GM12878 (cell line): ENCODE measurements around the gene GOLGA6L7.

ENCODE experiments used
- TAF1 ChIP-seq: IDR thresholded peaks from 2 replicates; pipeline ENCODE4 v1.6.1; 2011; ENCODE audit warnings: mild to moderate bottlenecking, low read depth, low read length, borderline replicate concordance
- TF ChIP-seq, protein P1 (sequence below), 3 experiments: IDR thresholded peaks in 2 of 3; conservative IDR thresholded peaks in 1 of 3; 2 replicates each; pipeline ENCODE4 v1.5.1; 2011; ENCODE audit warnings: low read depth in 3 of 3, low read length in 3 of 3, mild to moderate bottlenecking in 3 of 3, control low read depth in 2 of 3, moderate library complexity in 2 of 3, inconsistent platforms in 1 of 3, mixed read lengths in 1 of 3; ENCODE audit not compliant: control insufficient read depth in 2 of 3, insufficient read depth in 1 of 3; ENCODE audit errors: extremely low read depth in 1 of 3

DNA sequence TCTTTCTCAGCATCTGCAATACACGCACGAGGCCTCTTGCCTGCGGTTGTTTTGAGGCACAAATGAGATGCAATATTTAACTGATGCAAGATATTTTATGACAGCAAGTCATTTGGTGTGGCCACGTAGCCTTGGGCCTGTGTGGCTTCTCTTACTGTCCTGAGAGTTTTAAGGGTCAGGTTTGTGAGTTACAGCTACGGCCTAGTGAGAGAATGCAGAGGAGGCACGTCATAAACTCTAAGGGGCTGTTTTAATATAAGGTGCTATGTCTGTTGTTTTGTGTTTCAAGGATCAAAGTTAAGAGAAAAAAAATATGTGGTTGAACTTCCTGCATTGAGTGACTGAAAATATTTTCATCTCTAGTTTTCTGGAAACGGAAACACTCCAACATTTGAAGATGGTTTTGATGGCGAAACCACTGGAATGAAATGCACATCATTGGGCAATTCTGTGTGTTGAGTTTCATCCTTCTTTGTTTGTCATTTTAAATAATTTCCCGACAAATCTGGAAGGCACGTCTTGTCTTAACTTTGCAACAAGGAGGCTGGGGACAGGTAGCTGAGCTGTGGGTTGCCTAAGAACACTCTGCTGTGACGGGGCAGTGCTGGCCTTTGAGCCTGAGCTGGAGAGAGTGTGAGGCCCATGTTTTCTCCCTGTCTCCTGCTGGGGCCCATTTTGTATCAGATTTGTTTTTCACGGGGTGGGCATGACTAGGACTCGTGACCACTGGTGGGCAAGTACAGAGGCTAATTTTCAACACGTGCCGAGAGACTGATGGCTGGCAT is 42.5 kb upstream of the GOLGA6L7 start:
- TF ChIP-seq, protein P1, sequence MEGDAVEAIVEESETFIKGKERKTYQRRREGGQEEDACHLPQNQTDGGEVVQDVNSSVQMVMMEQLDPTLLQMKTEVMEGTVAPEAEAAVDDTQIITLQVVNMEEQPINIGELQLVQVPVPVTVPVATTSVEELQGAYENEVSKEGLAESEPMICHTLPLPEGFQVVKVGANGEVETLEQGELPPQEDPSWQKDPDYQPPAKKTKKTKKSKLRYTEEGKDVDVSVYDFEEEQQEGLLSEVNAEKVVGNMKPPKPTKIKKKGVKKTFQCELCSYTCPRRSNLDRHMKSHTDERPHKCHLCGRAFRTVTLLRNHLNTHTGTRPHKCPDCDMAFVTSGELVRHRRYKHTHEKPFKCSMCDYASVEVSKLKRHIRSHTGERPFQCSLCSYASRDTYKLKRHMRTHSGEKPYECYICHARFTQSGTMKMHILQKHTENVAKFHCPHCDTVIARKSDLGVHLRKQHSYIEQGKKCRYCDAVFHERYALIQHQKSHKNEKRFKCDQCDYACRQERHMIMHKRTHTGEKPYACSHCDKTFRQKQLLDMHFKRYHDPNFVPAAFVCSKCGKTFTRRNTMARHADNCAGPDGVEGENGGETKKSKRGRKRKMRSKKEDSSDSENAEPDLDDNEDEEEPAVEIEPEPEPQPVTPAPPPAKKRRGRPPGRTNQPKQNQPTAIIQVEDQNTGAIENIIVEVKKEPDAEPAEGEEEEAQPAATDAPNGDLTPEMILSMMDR (IDR thresholded peaks at IDR 0.05 in 2 of 3, conservative IDR thresholded peaks at IDR 0.05 in 1 of 3; ENCODE audit: control insufficient read depth in 2 of 3, extremely low read depth in 1 of 3, insufficient read depth in 1 of 3, low read depth in 3 of 3, low read length in 3 of 3), result no peak
- TF ChIP-seq TAF1, result no peak
